Measurements from ENCODE around the gene ADRA1B.
A peak's percentile ranks its signal among the peaks of the same experiment; 100 is the strongest.
"Not testable (repeated sequence)": the region's sequence is repeated elsewhere in the genome, so short reads cannot be mapped to it uniquely, and the experiment has no call there.

The ADRA1B gene

DNA sequence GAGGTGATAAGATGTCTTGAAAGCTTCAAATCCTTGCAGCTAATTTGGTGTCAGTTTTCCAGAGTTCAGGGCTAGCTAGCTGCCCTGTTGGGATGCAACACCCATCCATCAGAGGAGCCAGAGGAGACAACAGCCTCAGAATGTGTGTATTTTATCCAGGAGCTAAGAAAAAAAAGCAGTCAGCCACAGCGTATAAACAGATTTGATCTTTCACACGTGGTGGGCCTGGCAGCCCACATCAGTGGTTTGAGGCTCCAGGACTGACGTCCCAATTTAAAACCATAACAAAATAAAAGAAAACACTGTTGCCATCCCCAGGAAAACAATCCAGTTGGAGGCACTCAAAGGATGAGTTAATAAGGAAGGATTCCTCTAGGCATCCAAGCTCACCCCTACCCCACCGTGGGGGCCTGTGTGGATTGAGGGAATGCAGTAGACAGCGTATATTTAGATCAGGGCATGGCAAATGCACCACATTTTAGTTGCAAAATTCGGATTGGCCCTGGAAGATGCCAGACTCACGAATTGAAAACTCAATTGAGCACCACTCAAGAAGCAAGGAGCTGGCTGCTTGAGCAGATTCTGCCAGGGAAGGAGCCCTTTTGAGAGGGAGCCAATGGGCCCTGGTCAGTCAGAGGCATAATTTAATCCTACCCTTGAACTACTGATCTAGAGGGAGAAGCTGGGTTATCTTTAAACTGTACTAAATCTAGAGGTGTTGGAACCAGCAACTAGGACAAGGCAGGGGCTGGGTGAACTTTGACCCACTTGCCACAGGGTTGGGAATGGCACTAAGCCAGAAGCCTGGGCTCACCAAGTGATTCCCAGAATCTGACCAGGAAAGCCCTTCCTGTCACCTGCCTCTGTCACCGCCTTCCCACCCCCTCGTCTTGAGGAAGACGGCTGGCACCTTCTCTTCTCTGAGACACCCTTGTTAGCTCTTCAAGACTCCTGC lies 17.5 kb downstream of the ADRA1B start:
- DNase-seq, result no peak

GRCh38 chr5:159935946-159936345 lies 19.7 kb downstream of the ADRA1B start:
- DNase-seq, result no peak

DNA sequence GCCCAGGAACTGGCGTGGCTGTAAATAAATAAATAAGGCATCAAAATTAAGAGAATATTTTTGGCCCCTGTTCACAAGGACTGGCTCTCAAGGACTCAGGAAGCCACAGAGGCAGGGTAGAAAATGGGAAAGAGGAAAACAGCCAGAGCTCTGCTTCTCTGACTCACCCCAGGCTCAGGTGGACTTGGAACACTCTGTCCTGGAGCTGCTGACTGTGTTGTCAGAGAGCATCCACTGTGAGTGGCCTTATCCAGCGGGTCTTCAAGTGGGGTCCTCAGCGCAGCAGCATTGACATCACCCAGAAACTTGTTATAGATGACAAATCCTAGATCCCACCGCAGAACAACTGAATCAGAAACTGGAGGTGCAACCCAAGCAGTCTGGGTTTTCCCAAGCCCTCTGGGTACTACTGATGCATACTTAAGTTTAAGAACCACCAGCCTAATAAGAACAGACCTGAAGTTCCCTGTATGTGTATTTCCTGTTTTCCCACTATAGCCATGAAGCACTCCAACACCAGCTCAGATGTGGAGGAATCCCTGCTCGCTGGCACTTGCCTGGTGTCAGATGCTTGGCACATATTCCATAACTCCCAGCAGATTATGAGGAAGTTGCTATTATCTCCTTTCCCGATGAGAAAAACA lies 20.5 kb downstream of the ADRA1B start:
- no peak for DNase-seq

GRCh38 chr5:159937580-159937979 lies 21.3 kb downstream of the ADRA1B start:
- no peak for DNase-seq

DNA sequence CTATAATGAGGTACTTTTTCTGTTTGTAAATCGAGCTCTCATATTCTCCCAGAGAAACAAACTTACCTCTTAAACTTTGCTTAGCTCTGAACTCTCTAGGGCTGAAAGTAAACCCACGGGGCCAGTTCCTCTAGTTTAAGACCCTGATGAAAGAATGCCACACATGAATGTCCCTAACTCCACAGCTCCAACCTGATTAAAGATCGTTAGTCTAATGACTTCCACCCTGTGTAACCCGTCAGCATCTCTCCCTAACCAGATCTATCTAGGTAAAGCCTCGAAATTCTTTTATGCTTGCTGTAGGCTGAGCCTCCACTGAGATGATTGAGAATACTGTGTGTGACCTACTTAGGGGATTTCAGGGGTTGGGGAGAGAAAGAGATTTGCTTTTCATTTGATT lies 27.0 kb downstream of the ADRA1B start:
- no peak for DNase-seq

DNA sequence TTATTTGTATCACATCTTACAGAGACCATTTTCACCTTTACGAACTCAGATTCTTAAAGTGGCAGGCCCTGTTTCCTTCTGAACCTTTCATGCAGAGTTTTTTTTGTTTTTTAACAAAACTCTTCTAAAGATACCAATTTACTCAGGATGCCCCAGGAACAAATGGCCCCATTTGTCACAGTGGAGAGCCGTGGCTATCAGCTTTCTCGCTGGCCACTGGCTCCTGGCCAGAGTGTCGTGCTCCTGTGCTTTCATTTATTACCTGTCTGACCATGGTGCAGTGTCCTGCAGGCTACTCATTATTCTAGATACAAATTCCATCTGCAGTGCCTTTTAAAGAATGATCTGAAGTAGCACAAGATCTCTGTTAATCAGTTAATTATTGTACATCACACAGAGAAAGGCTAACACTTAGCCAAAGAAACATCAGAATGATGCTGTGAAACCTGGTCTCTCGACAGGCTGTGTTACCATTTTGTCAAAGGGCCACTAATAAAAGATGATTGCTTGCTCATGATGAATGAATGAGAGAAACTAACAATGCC lies 27.8 kb downstream of the ADRA1B start:
- DNase-seq, result no peak

GRCh38 chr5:159945359-159945758 lies 29.1 kb downstream of the ADRA1B start:
- no peak for DNase-seq

- no peak for DNase-seq
Observed at GRCh38 chr5:159947708-159948358, 31.6 kb downstream of the ADRA1B start.

GRCh38 chr5:159951387-159951786 lies 35.1 kb downstream of the ADRA1B start:
- no peak for DNase-seq

DNA sequence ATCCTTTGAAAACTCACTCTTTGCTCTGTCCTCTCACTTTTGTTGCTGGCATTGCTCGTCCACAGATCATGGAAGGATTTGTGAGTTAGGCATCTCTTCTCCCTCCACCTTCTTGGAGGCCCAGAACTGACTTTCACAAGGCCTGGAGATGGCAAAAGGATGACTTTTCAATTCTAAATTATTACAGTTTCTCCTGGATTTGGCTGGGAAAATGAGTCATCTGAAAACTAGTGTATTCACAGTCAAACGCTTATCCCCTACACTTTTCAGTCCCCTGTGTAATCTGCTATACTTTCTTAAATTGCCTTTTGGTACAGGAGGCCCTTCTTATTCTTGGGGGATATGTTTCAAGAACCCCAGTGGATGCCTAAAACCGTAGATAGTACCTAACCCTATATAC lies 35.6 kb downstream of the ADRA1B start:
- no peak for DNase-seq

- DNase-seq, result no peak
Observed at GRCh38 chr5:159953609-159954008, 37.3 kb downstream of the ADRA1B start.

DNA sequence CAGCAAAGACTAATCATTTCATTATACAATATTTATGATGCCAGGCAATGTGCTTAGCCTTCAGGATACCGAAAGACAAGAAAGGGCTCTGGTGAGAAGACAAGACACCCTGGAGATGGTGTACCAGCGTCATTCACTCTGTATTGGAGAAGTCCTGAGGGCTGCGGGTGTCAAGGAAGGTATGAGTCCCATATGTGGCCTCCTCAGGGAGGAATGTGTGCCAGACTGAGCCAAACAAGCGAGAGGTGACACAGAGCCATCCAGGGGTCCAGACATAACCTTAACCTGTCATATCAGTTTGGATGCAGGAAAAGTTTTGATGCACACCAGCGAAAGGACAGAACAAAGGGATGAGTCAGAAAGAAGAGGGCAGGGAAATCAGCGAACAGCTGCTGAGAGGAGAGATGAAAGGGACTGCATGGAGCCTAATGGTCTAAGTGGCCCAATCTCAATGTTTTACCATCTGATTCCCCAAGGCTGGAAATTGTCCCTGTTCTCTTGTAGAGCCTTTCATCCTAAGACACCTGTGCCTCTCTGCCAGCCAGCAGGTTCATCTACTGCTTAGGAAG lies 38.9 kb downstream of the ADRA1B start:
- no peak for DNase-seq

DNA sequence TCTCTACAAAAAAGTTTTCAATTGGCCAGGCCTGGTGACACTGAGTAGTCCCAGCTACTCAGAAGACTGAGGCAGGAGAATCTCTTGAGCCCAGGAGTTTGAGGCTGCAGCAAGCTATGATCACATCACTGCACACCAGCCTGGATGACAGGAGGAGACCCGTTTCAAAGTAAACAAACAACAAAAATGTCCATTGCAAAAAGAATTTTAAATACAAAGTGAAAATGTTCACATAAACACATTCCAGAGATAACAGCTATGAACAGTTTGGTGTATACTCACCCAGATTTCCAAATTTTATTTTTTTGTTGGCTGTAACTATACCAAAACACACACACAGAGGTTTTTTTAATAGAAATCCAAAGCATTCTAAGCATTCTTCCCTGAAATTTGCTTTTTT lies 39.8 kb downstream of the ADRA1B start:
- DNase-seq, result no peak

DNA sequence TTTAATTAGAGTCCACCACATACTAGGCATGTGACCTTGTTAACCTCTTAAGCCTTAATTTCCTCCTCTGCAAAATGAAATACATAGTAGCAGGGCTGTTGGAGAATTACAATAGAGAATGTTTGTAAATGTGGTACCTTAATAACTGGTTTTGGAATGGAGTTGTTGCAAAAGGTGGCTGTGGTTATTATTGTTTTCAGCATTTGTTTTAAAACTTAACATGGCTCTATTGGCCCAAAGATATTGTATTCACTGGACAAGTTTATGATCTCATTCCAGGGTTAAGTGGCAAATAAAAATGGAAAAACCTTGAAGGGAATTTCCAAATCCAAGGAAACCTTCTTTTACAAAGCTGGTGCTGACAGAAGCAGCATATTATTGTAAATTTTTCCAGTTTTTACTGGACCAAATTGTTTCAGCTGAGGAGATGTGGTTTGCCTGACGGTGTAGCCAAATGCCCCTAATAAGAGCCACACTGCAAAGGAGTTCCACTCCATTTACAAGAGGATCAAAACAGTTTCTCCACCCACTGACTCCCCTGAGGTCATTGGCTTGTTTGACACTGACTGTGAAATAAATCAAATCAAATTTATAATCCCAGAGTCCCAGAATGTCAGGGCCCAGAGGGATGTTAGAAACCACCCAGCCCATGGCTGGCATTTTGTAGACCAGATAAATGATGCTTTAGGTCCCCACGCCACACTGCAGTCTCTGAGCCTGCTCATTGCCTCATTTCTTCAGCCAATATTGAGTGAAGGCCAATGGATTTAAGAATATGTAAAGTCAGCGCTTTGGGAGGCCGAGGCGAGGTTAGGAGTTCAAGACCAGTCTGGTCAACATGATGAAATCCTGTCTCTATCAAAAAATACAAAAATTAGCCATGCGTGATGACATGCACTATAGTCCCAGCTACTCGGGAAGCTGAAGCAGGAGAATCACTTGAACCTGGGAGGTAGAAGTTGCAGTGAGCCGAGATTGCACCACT lies 45.2 kb downstream of the ADRA1B start:
- DNase-seq, result no peak

DNA sequence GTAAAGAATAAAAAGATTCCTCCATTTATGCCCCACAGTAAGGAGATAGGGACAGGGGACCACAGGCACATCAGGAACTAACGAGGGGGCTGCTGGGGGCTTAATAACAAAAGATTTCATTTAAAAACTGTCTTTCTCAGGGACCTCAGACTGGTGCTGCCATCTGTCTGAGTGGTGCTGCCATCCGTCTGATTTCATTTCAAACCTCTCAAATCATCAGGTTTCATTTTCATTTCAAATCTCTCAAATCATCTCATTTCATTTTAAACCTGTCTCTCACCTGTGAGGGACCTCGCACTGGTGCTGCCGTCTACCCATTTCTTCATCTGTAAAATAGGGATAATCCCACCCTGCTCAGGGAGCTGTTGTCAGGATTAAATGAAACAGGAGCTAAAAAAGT lies 45.9 kb downstream of the ADRA1B start:
- DNase-seq, result no peak

- DNase-seq, result no peak
Observed at GRCh38 chr5:159963935-159964334, 47.7 kb downstream of the ADRA1B start.

- peak; percentile 37 for DNase-seq
Observed at GRCh38 chr5:159965031-159965837, 49.0 kb downstream of the ADRA1B start.

GRCh38 chr5:159965838-159966128 lies 49.5 kb downstream of the ADRA1B start:
- DNase-seq, result not testable (repeated sequence)

GRCh38 chr5:159969966-159970365 lies 53.7 kb downstream of the ADRA1B start:
- DNase-seq, result no peak

DNA sequence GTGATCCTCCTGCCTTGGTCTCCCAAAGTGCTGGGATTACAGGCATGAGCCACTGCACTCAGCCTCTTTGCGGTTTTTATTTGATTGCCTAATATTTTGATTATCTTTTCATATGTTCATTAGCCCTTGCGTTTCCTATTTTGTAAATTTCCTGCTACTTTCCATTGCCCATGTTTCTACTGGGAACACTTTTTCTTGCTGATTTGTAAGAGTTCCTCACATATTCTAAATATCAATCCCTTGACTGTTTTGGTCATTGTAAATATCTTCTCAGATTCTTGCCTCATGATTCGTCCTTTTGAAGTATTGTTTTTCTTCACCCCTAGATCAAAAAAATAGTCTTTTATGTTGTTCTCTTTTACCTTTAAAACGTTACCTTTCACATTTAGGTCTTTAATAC lies 54.8 kb downstream of the ADRA1B start:
- no peak for DNase-seq

DNA sequence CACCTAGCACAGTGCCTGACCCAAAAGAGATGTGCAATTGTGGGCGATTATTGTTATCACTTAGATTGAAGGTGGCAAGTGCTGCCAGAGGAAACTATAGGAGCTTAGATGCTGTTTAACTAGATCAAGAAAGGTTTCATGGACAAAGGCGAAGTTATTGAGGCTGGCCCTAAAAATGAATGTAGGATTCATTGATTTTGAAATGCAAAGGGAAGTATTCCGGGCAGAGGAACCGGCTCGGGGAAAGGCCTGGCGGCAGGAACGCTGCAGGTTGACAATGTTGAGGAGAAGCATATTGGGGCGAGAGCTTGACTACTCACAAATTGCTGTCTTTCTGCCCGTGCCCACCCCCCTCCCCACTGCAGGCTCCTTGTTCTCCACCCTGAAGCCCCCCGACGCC lies 55.2 kb downstream of the ADRA1B start:
- DNase-seq, result no peak

Measured in NCI-H1436 (cell line).